GM10266 (cell line): ENCODE data around the gene SYNE1.
"Not testable (repeated sequence)": the region's sequence is repeated elsewhere in the genome, so short reads cannot be mapped to it uniquely, and the experiment has no call there.

Experiments
- DNase-seq: peaks from one replicate; pipeline ENCODE4 v3.0.0; 2012; ENCODE audit errors: extremely low spot score
- CTCF ChIP-seq: IDR thresholded peaks from 2 replicates; pipeline ENCODE4 v1.5.1; 2012; ENCODE audit warnings: mild to moderate bottlenecking, low read depth; ENCODE audit not compliant: control insufficient read depth, insufficient read depth; ENCODE audit errors: missing control alignments

Gene SYNE1

GRCh38 chr6:152630832-152631231 is 6.3 kb downstream of the SYNE1 start:
- no peak for TF ChIP-seq CTCF

GRCh38 chr6:152625213-152625612 is 11.9 kb downstream of the SYNE1 start:
- no peak for TF ChIP-seq CTCF
- DNase-seq = no peak

More at GRCh38 chr6:152630832-152631231, 6.3 kb downstream of the SYNE1 start:
- no peak for DNase-seq

- not testable (repeated sequence) for DNase-seq
Observed at GRCh38 chr6:152614776-152615175, 22.4 kb downstream of the SYNE1 start.

- no peak for DNase-seq
- TF ChIP-seq CTCF = no peak
Observed at GRCh38 chr6:152609125-152609670, 28.0 kb downstream of the SYNE1 start.

GRCh38 chr6:152605941-152606340 is 31.2 kb downstream of the SYNE1 start:
- no peak for TF ChIP-seq CTCF

GRCh38 chr6:152605342-152605741 is 31.8 kb downstream of the SYNE1 start:
- TF ChIP-seq CTCF = no peak
- no peak for DNase-seq

More at GRCh38 chr6:152605941-152606340, 31.2 kb downstream of the SYNE1 start:
- DNase-seq = no peak

GRCh38 chr6:152603911-152604310 is 33.3 kb downstream of the SYNE1 start:
- no peak for TF ChIP-seq CTCF

GRCh38 chr6:152600022-152600421 is 37.1 kb downstream of the SYNE1 start:
- no peak for TF ChIP-seq CTCF
- DNase-seq = no peak

More at GRCh38 chr6:152603911-152604310, 33.3 kb downstream of the SYNE1 start:
- DNase-seq = no peak
